ENCODE results near the gene PF4V1. TPM values are rescaled to one million over a fixed set of nuclear protein-coding genes. Genes with fewer than 3 reads are reported as not detected.

PF4V1 gene
- total and polyA plus RNA-seq, 9 of the 15 experiments (the other 6 are each of a cell fraction or from before 2014, with no cell fraction given), result not detected

GRCh38 chr4:73844806-73845205, 8.3 kb upstream of the PF4V1 start:
- CTCF ChIA-PET (ENCODE audit: low intra/inter-chr PET ratio), result no interaction called here
- TF ChIP-seq POLR2AphosphoS2 (IDR thresholded peaks at IDR 0.05; ENCODE audit: low read length), result no peak
- no peak for TF ChIP-seq MNT (conservative IDR thresholded peaks at IDR 0.05)
- TF ChIP-seq PHB (CRISPR knock-in tag; IDR thresholded peaks at IDR 0.05), result no peak
- TF ChIP-seq BCLAF1 (IDR thresholded peaks at IDR 0.05; ENCODE audit: borderline replicate concordance in 1 of 2, control insufficient read depth in 1 of 2, low read depth in 2 of 2, low read length in 1 of 2), result no peak
- TF ChIP-seq RBM14 (IDR thresholded peaks at IDR 0.05; ENCODE audit: borderline replicate concordance, insufficient read depth, low read depth, low read length), result no peak
- no peak for TF ChIP-seq XRCC5 (IDR thresholded peaks at IDR 0.05; ENCODE audit: low read depth, low read length)
- TF ChIP-seq ID3 (CRISPR knock-in tag; IDR thresholded peaks at IDR 0.05), result no peak
- no peak for TF ChIP-seq ID3 (tag; IDR thresholded peaks at IDR 0.05)
- no peak for TF ChIP-seq IRF1 (CRISPR knock-in tag; IDR thresholded peaks at IDR 0.05; ENCODE audit: borderline replicate concordance)
- no peak for TF ChIP-seq TSHZ1 (CRISPR knock-in tag; IDR thresholded peaks at IDR 0.05)

More at GRCh38 chr4:73844806-73845205, 8.3 kb upstream of the PF4V1 start:
- no peaks in the 10 kb centered on the region for H3K79me2 ChIP-seq (ENCODE audit: control insufficient read depth, insufficient read depth, low read length)
- no peaks in the 10 kb centered on the region for H4K20me1 ChIP-seq (replicated peaks; ENCODE audit: control insufficient read depth, insufficient read depth, low read length)
- no peaks in the 10 kb centered on the region for H3K27me3 ChIP-seq (ENCODE audit: control insufficient read depth in 2 of 2, insufficient read depth in 2 of 2, low read length in 2 of 2)
- WGBS (ENCODE audit: insufficient coverage, low coverage, missing lambda C conversion rate), result 3% methylated on average over 2 of the region's 2 CpGs
- in situ Hi-C loops (cut with MboI) (no loop called here), intact Hi-C loops (cut with micrococcal nuclease) (no loop called here)
- H3K36me3 ChIP-seq (ENCODE audit: control insufficient read depth, insufficient read depth, low read length), result no peaks in the 10 kb centered on the region
- peaks cover 0 to 5% of the 10 kb centered on the region in 2 experiments; a peak in 2 of 5 replicates for H3K4me1 ChIP-seq (replicated peaks in 1 of 2; ENCODE audit: control insufficient read depth in 2 of 2, insufficient read depth in 2 of 2, low read length in 2 of 2)
- no peak overlapping the region for H3K4me2 ChIP-seq (ENCODE audit: insufficient read depth, low read length)
- no peak for ATAC-seq
- no TSS peak for BruUV-seq (replicated peaks)
- H2AFZ ChIP-seq (ENCODE audit: low read depth, low read length), result peak overlapping the region; percentile 20
- no peak for DNase-seq (ENCODE audit: extremely low read depth in 1 of 4, low spot score in 3 of 4)
- no peak for FAIRE-seq
- no peak overlapping the region for H3K4me3 ChIP-seq
- no peaks in the 10 kb centered on the region for H3K9me3 ChIP-seq (replicated peaks; ENCODE audit: control insufficient read depth, insufficient read depth, low read depth, low read length)
- no peaks in the 10 kb centered on the region for H3K9me1 ChIP-seq (ENCODE audit: control insufficient read depth, insufficient read depth, low read length)
- H3K9ac ChIP-seq (ENCODE audit: insufficient read depth in 1 of 2, low read depth in 2 of 2, low read length in 2 of 2), result no peak overlapping the region
- POLR2A ChIA-PET, result interaction anchor here (1.7 kb wide), 1 partner anchor 15 kb away, joined by 4 read pairs; no protein-coding TSS in a partner anchor
- no peak overlapping the region for H3K27ac ChIP-seq (ENCODE audit: extremely low read depth, low read depth, low read length)
